ENCODE results near the gene TMEM134. TPM values are rescaled to one million over a fixed set of nuclear protein-coding genes. Genes with fewer than 3 reads are reported as not detected.
"Not testable (repeated sequence)": the region's sequence is repeated elsewhere in the genome, so short reads cannot be mapped to it uniquely, and the experiment has no call there.

TMEM134 gene
- 10 to 100 TPM; 41.7 to 80.2 (median 64.6) TPM for polyA plus RNA-seq (ENCODE audit: insufficient read length in 4 of 4)

GRCh38 chr11:67468759-67469507, at the start of gene TMEM134:
TMEM134 (minus strand) TSS chr11:67469251; CDS start chr11:67469192, 59 bp downstream.
- peak; percentile 56 to 82 (median 78) for DNase-seq (ENCODE audit: low read depth in 4 of 4, low spot score in 2 of 4)

GRCh38 chr11:67517784-67518552, 48.9 kb upstream of the TMEM134 start:
- no peak for DNase-seq (ENCODE audit: low read depth in 4 of 4, low spot score in 2 of 4)

- DNase-seq (ENCODE audit: low read depth in 4 of 4, low spot score in 2 of 4): no peak
Observed at GRCh38 chr11:67516806-67517205, 47.8 kb upstream of the TMEM134 start.

- DNase-seq (ENCODE audit: low read depth in 4 of 4, low spot score in 2 of 4): no peak
Observed at GRCh38 chr11:67514116-67514515, 45.1 kb upstream of the TMEM134 start.

GRCh38 chr11:67511558-67511957, 42.5 kb upstream of the TMEM134 start:
- DNase-seq (ENCODE audit: low read depth in 4 of 4, low spot score in 2 of 4): not testable (repeated sequence)

GRCh38 chr11:67510023-67510345, 40.9 kb upstream of the TMEM134 start:
- no peak for DNase-seq (ENCODE audit: low read depth in 4 of 4, low spot score in 2 of 4)

GRCh38 chr11:67508486-67509121, 39.6 kb upstream of the TMEM134 start:
- peak; percentile 90 to 94 (median 92) for DNase-seq (ENCODE audit: low read depth in 4 of 4, low spot score in 2 of 4)

GRCh38 chr11:67507864-67508485, 38.9 kb upstream of the TMEM134 start, which contains the start of gene CDK2AP2:
CDK2AP2 (minus strand) TSS chr11:67508162; CDS start chr11:67508082, 80 bp downstream.
- peak; percentile 88 to 98 (median 92) for DNase-seq (ENCODE audit: low read depth in 4 of 4, low spot score in 2 of 4)

GRCh38 chr11:67507242-67507863, 38.3 kb upstream of the TMEM134 start:
- no peak for DNase-seq (ENCODE audit: low read depth in 4 of 4, low spot score in 2 of 4)

GRCh38 chr11:67506426-67507051, 37.5 kb upstream of the TMEM134 start:
- no peak for DNase-seq (ENCODE audit: low read depth in 4 of 4, low spot score in 2 of 4)

- peak in 1 of 4 donors; percentile 74 for DNase-seq (ENCODE audit: low read depth in 4 of 4, low spot score in 2 of 4)
Observed at GRCh38 chr11:67505605-67506396, 36.8 kb upstream of the TMEM134 start.

- no peak for DNase-seq (ENCODE audit: low read depth in 4 of 4, low spot score in 2 of 4)
Observed at GRCh38 chr11:67504950-67505581, 36.0 kb upstream of the TMEM134 start, which contains the start of gene PITPNM1. PITPNM1 (minus strand) TSS chr11:67505363; CDS start chr11:67504180, 1,183 bp downstream.

GRCh38 chr11:67504005-67504949, 35.2 kb upstream of the TMEM134 start:
- DNase-seq (ENCODE audit: low read depth in 4 of 4, low spot score in 2 of 4): no peak

- no peak for DNase-seq (ENCODE audit: low read depth in 4 of 4, low spot score in 2 of 4)
Observed at GRCh38 chr11:67503119-67504004, 34.3 kb upstream of the TMEM134 start.

- DNase-seq (ENCODE audit: low read depth in 4 of 4, low spot score in 2 of 4): no peak
Observed at GRCh38 chr11:67502328-67502979, 33.4 kb upstream of the TMEM134 start.

GRCh38 chr11:67501854-67502253, 32.8 kb upstream of the TMEM134 start:
- DNase-seq (ENCODE audit: low read depth in 4 of 4, low spot score in 2 of 4): no peak
